Thoracic aorta (tissue), 2 donors: ENCODE measurements around the gene RENBP. TPM values are rescaled to one million over a fixed set of nuclear protein-coding genes. Genes with fewer than 3 reads are reported as not detected.

ENCODE experiments used
- ATAC-seq: fragments of 150-250 bp; one replicate; pipeline ENCODE4 v1.8.0; 2017; ENCODE audit warnings: low read depth; ENCODE audit not compliant: insufficient number of reproducible peaks, low FRiP score
- DNase-seq: peaks from one replicate; pipeline ENCODE4 v3.0.0-alpha.2; 2020; ENCODE audit warnings: low spot score
- H3K27ac ChIP-seq, 2 donors: fragments of 200-600 bp; sonication (generic); 1 replicate in 1 of 2; 2 replicates in 1 of 2; pipeline ENCODE4 v1.5.1; 2016; ENCODE audit warnings: mild to moderate bottlenecking in 2 of 2, moderate library complexity in 2 of 2
- H3K27me3 ChIP-seq: fragments of 200-600 bp; sonication (generic); replicated peaks from 2 replicates; pipeline ENCODE4 v1.6.0; 2016; ENCODE audit warnings: mild to moderate bottlenecking; ENCODE audit not compliant: insufficient read depth
- H3K36me3 ChIP-seq: fragments of 200-600 bp; sonication (generic); one replicate; pipeline ENCODE4 v1.5.1; 2016
- H3K4me1 ChIP-seq, 2 donors: fragments of 200-600 bp; sonication (generic); 1 replicate in 1 of 2; 2 replicates in 1 of 2; pipeline versions ENCODE4 v1.5.1 to v1.6.0; 2016; ENCODE audit warnings: low read depth in 2 of 2, mild to moderate bottlenecking in 1 of 2; ENCODE audit not compliant: control insufficient read depth in 1 of 2
- H3K4me3 ChIP-seq: fragments of 200-600 bp; sonication (generic); 2 replicates; pipeline ENCODE4 v1.5.1; 2016; ENCODE audit warnings: mild to moderate bottlenecking
- H3K9me3 ChIP-seq: fragments of 200-600 bp; sonication (generic); 2 replicates; pipeline ENCODE4 v1.5.1; 2016
- CTCF ChIP-seq: fragments of 200-600 bp; sonication (generic); IDR thresholded peaks from one replicate; pipeline ENCODE4 v1.5.1; 2019; ENCODE audit warnings: antibody characterized with exemption
- total RNA-seq, 2 donors: library from RNA; depleted of rRNA; stranded (reverse); fragments of >200 nt; gene quantifications; one replicate each; pipeline versions ENCODE4 v1.1.0 to v1.2.3, GENCODE V29; 2016

Gene RENBP
- total RNA-seq, 2 donors from 2014 or later: 11.2 to 21.4 TPM

DNA sequence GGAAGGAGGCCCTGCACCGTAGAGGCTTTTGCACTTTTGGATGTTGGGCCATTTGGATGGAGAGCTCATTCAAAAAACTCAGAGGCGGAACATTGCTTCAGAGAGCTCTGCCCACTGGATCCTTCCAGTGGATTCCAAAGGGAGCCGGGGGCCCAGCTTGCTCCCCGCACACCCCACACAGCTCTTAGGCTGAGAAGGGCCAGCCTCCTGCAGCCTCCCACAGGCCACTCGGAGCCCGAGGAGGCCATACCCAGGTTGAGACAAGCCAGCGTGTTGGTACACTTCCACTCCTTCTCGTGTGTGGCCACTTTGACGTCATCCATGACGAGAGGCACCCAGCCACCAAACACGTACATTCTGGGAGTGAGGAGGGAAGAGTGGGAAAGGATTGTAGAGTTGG lies 16.8 kb upstream of the RENBP start:
- H3K9me3 ChIP-seq: no peaks in the 10 kb centered on the region
- no peak overlapping the region for H3K27ac ChIP-seq
- no peak for DNase-seq
- TF ChIP-seq CTCF: no peak
- no peak for ATAC-seq
- no peaks in the 10 kb centered on the region for H3K27me3 ChIP-seq
- H3K4me1 ChIP-seq: peaks cover 3 to 9% of the 10 kb centered on the region in 2 donors
- peaks cover 39% of the 10 kb centered on the region for H3K36me3 ChIP-seq
- no peak overlapping the region for H3K4me3 ChIP-seq

DNA sequence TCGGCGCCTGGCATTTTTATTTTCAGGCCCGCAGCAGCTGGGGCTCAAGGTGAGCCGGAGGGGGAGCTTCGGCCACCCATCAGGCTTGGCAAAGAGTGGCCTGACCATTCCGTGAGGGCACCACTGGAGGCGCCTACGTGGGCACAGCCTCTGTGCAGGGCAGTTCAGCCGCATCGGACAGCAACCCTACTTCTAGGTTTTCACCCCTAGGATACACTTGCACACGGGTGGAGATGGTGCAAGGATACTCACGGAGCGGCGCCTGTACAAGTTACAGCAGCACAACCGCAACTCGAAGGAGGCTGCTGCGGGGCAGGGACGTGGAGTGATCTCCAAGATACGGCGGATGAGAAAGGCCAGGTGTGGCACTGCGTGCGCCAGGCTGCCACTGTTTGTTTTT lies 16.3 kb upstream of the RENBP start:
- Histone ChIP-seq H3K27me3 (no peaks in the 10 kb centered on the region), H3K9me3 (no peaks in the 10 kb centered on the region), H3K4me1 (peaks cover 0 to 4% of the 10 kb centered on the region in 2 donors), H3K36me3 (peaks cover 39% of the 10 kb centered on the region), H3K4me3 (no peak overlapping the region), H3K27ac (no peak overlapping the region)
- DNase-seq: no peak
- no peak for ATAC-seq
- TF ChIP-seq CTCF: no peak

DNA sequence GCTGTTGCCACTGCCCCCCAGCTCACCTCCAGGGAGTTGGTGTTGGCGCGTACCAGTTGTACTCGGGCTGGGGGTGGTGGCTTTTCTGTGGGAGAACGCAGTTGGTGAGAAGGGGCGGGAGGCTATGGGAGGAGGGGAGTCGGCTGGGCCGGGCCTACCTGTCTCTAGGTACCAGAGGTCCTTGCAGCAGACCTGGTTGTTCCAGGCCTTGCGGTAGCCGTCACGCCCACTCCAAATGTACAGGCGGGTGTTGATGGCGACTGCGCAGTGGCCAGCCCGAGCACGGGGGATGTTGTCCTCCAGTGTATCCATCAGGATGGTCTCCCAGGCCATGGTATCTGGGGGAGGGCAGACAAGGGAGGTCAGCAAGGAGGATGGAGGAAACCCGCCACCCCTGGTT lies 15.6 kb upstream of the RENBP start:
- Histone ChIP-seq H3K36me3 (peaks cover 39% of the 10 kb centered on the region), H3K27me3 (no peaks in the 10 kb centered on the region), H3K9me3 (no peaks in the 10 kb centered on the region), H3K4me3 (no peak overlapping the region), H3K4me1 (no peaks in the 10 kb centered on the region), H3K27ac (no peak overlapping the region)
- ATAC-seq (no peak), DNase-seq (no peak)
- TF ChIP-seq CTCF: no peak

DNA sequence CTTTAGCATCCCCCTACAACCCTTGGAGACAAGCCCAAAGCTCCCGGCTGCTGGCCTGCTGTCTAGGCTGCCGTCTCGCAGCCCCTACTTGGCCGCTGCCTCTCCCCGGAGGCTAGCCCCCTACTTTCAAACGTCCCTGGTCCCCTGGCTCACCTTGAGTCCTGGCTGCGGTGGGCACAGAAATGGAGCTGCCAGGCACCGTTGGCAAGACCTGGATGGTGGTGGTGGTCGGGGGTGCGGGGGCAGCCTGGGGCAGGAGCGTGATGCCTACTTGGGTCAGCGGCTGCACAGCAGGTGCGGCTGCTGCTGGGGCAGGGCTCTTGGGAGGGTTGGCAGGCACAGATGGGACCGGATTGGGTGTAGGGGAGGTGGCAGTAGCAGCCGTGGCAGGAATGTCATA lies 15.2 kb upstream of the RENBP start:
- DNase-seq (no peak), ATAC-seq (no peak)
- no peak for TF ChIP-seq CTCF

GRCh38 chrX:153958605-153959004 lies 14.2 kb upstream of the RENBP start:
- ATAC-seq: no peak
- no peak overlapping the region for H3K27ac ChIP-seq

More for the DNA sequence above, 15.2 kb upstream of the RENBP start:
- H3K4me3 ChIP-seq: no peak overlapping the region
- no peaks in the 10 kb centered on the region for H3K9me3 ChIP-seq
- H3K36me3 ChIP-seq: peaks cover 39% of the 10 kb centered on the region
- no peaks in the 10 kb centered on the region for H3K4me1 ChIP-seq
- no peak overlapping the region for H3K27ac ChIP-seq
- H3K27me3 ChIP-seq: no peaks in the 10 kb centered on the region

More at GRCh38 chrX:153958605-153959004, 14.2 kb upstream of the RENBP start:
- no peak for DNase-seq
- H3K4me3 ChIP-seq: no peak overlapping the region
- TF ChIP-seq CTCF: no peak
- H3K4me1 ChIP-seq: no peaks in the 10 kb centered on the region
- H3K36me3 ChIP-seq: peaks cover 39% of the 10 kb centered on the region
- no peaks in the 10 kb centered on the region for H3K9me3 ChIP-seq
- H3K27me3 ChIP-seq: no peaks in the 10 kb centered on the region
